Measurements from ENCODE around the gene GHRH. TPM values are rescaled to one million over a fixed set of nuclear protein-coding genes. Genes with fewer than 3 reads are reported as not detected.

Gene GHRH, protein sequence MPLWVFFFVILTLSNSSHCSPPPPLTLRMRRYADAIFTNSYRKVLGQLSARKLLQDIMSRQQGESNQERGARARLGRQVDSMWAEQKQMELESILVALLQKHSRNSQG
- total RNA-seq: not detected
- long read RNA-seq: 0 reads

DNA sequence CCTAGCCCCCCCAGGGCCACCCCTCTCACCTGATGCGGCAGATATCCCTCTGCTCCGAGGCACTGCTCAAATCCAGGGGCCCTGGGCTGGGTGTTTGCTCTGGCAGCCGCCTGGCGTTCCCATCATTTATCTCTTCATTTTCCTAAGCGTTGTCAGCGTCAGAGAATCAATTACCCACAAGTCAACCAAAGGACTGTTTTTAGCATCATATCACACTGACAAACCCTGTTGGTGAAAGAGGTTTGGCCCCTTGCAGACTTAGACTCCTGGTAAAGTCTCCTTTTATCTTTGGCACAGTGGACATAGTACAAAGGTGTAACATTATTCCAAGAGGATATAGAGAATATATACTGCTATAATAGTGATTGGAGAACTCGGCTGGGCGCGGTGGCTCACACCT, at the start of gene GHRH:
Gene GHRH (minus strand): TSS at position 101 of the 400 bp plus-strand sequence. CDS start 4,925 bp downstream, outside the sequence.
- no peak within 1 kb of the TSS for H3K4me3 ChIP-seq
- no peaks in the 10 kb centered on the region for H3K9me3 ChIP-seq
- TF ChIP-seq, protein P1, sequence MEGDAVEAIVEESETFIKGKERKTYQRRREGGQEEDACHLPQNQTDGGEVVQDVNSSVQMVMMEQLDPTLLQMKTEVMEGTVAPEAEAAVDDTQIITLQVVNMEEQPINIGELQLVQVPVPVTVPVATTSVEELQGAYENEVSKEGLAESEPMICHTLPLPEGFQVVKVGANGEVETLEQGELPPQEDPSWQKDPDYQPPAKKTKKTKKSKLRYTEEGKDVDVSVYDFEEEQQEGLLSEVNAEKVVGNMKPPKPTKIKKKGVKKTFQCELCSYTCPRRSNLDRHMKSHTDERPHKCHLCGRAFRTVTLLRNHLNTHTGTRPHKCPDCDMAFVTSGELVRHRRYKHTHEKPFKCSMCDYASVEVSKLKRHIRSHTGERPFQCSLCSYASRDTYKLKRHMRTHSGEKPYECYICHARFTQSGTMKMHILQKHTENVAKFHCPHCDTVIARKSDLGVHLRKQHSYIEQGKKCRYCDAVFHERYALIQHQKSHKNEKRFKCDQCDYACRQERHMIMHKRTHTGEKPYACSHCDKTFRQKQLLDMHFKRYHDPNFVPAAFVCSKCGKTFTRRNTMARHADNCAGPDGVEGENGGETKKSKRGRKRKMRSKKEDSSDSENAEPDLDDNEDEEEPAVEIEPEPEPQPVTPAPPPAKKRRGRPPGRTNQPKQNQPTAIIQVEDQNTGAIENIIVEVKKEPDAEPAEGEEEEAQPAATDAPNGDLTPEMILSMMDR (IDR thresholded peaks at IDR 0.05): no peak
- ATAC-seq: no peak
- no peaks in the 10 kb centered on the region for H3K4me1 ChIP-seq
- no peak within 1 kb of the TSS for H3K27ac ChIP-seq
- no peak for DNase-seq
- H3K36me3 ChIP-seq: no peaks in the 10 kb centered on the region
- H3K27me3 ChIP-seq (ENCODE audit: low read depth): peaks cover 6% of the 10 kb centered on the region
- intact Hi-C loops (cut with DNase I): loop anchor here (10.0 kb wide), 1 partner anchor 123 kb away; no protein-coding TSS in a partner anchor

DNA sequence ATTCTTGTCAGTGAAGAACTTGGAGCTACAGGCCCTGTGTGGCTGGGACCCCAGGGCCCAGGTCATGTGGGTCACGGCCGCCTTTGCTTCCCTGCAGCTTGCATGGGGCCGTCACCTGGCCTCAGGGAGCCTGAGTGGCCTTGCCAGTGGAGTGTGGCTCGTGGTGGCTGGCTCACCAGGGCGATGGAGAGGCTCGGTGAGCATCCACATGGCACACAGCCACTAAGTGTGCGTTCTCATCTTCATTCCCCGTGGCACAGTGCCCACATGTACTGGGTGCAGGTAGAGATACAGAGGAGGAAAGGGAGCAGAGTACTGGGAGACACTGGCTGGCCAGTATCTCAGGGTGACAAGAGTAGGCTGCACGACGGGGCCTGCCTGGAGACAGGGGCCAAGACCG, 49.3 kb upstream of the GHRH start:
- intact Hi-C loops (cut with DNase I): no loop called here
- peaks cover 39% of the 10 kb centered on the region for H3K4me1 ChIP-seq
- DNase-seq (no peak), ATAC-seq (no peak)
- H3K4me3 ChIP-seq: no peak overlapping the region
- H3K27me3 ChIP-seq (ENCODE audit: low read depth): no peaks in the 10 kb centered on the region
- TF ChIP-seq, protein P1 (IDR thresholded peaks at IDR 0.05): no peak
- peaks cover 63% of the 10 kb centered on the region for H3K36me3 ChIP-seq
- H3K9me3 ChIP-seq: no peaks in the 10 kb centered on the region
- no peak overlapping the region for H3K27ac ChIP-seq

DNA sequence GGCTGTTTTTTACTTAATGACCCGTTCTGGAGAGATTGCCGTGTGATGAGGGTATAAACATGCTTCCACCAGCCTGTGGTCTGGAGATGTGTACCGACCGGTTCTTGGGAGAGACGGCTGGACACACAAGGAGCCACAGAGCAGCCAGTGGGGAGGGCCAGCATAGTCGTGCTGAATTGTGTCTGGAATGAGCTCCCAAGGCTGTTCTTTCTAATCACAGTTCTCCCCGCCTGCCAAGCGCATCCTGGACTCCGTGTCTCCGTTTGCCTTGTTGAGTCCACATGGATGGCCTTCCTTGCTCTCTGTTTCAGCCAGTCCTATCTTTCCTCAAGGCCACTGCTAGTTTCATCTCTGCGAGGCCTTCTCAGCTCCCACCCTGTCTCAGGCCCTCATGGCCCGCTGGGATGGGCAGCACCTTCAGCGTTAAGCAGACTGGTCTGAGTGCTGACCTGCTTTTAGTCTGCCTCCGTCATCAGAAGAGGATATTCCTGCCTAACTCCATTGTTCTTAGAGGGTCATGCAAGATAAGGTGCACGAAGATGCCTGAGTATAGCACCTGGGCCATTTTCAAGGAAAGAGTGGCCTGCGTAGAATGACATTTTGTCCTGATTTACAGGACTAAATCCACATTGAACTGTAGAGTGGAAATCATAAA, 48.4 kb upstream of the GHRH start:
- TF ChIP-seq, protein P1 (IDR thresholded peaks at IDR 0.05): no peak
- peaks cover 30% of the 10 kb centered on the region for H3K4me1 ChIP-seq
- no peak overlapping the region for H3K27ac ChIP-seq
- DNase-seq (no peak), ATAC-seq (peak; percentile 45 to 56)
- H3K27me3 ChIP-seq (ENCODE audit: low read depth): no peaks in the 10 kb centered on the region
- H3K36me3 ChIP-seq: peaks cover 57% of the 10 kb centered on the region
- H3K9me3 ChIP-seq: no peaks in the 10 kb centered on the region
- intact Hi-C loops (cut with DNase I): no loop called here
- H3K4me3 ChIP-seq: no peak overlapping the region

DNA sequence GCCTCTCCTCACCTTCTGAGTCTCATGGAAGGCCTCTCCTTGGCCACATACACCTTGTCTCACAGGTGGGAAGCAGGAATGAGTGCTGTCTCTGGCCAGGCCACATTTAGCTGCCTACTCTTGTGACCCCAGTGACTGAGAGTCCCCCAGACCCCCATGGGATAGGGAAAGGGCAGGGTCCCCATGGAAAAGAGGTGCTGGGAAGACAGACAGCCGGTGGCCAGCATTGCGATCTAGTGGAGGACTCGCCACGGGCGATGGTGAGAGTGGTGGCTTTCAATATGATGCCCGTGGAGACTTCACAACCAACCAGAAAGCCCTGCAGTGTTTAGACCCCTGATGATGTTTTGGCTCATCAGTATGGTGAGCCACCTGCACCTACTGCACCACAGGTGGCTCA, 47.7 kb upstream of the GHRH start:
- TF ChIP-seq, protein P1 (IDR thresholded peaks at IDR 0.05): no peak
- no peak for ATAC-seq
- peaks cover 26% of the 10 kb centered on the region for H3K4me1 ChIP-seq
- peaks cover 63% of the 10 kb centered on the region for H3K36me3 ChIP-seq
- no peak overlapping the region for H3K27ac ChIP-seq
- H3K9me3 ChIP-seq: no peaks in the 10 kb centered on the region
- intact Hi-C loops (cut with DNase I): no loop called here
- no peak for DNase-seq
- no peaks in the 10 kb centered on the region for H3K27me3 ChIP-seq (ENCODE audit: low read depth)
- no peak overlapping the region for H3K4me3 ChIP-seq

DNA sequence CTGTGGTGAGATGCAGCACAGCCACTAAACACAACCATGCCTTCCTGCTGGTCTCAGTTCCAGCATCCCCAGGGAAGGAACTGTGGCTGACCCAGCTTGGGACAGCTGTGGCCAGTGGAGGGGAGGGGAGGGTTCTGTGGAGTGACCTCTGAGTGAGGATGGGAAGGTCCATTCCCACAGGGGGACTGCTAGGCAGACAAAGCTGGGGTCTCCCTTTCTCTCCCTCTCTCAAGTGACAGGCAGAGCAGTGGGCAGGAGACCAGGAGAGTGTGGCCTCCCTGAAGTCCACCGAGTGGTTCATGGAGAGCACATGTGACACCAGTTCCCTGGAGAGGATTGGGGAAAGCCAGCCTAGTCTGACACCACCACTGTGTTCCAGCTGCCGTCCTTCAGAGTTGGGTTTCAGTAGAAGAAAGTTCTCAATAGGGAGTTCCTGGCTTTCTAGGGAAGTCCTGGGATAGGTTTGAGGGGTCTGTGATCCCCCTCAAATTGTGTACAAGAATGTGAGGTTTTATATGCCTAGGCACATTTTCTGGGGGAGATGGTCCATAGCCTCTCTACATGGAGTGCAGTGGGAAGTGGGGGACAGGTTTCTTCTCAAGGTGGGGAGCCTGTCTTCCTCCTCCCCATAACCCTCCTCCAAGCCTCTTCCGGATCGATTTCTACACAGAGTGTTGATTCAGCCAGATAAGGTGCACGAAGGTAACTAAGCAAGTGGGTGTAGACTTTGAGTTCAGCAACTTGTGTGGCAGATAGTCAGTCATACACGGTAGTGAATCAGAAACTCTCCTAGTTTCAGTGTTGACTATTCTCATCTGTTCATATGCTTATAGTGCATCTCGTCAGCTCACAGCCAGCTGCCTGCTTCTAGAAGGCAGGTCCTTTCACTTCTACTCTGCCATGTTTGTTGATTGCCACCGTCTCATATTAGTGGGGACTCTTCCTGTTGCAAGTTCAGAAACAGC, 46.8 kb upstream of the GHRH start:
- Histone ChIP-seq H3K27ac (peak overlapping the region; percentile 18), H3K27me3 (ENCODE audit: low read depth) (no peaks in the 10 kb centered on the region), H3K36me3 (peaks cover 69% of the 10 kb centered on the region), H3K4me3 (no peak overlapping the region), H3K4me1 (peaks cover 17% of the 10 kb centered on the region), H3K9me3 (no peaks in the 10 kb centered on the region)
- DNase-seq: no peak
- TF ChIP-seq, protein P1 (IDR thresholded peaks at IDR 0.05): no peak
- ATAC-seq: peak; percentile 8 to 25
- intact Hi-C loops (cut with DNase I): no loop called here
